HG03575 (cell line): ENCODE data around the gene UNC13B.

Experiments used
- ATAC-seq: cut with Tn5 transposase; IDR thresholded peaks from one replicate; pipeline ENCODE4 v1.9.1; 2021; ENCODE audit not compliant: unreplicated experiment, insufficient number of reproducible peaks, low FRiP score; ENCODE audit errors: extremely low read depth

UNC13B gene

GRCh38 chr9:35295369-35296036, 133.7 kb downstream of the UNC13B start:
- ATAC-seq = no peak

GRCh38 chr9:35303567-35303966, 141.8 kb downstream of the UNC13B start:
- ATAC-seq = no peak

GRCh38 chr9:35306283-35306682, 144.5 kb downstream of the UNC13B start:
- no peak for ATAC-seq

- ATAC-seq = no peak
Observed at GRCh38 chr9:35308316-35308715, 146.5 kb downstream of the UNC13B start.

- ATAC-seq = no peak
Observed at GRCh38 chr9:35311891-35312639, 150.3 kb downstream of the UNC13B start.

GRCh38 chr9:35313460-35313859, 151.7 kb downstream of the UNC13B start:
- no peak for ATAC-seq

GRCh38 chr9:35313916-35314315, 152.1 kb downstream of the UNC13B start:
- ATAC-seq = no peak

- ATAC-seq = no peak
Observed at GRCh38 chr9:35318741-35319140, 156.9 kb downstream of the UNC13B start.

- no peak for ATAC-seq
Observed at GRCh38 chr9:35322075-35322885, 160.5 kb downstream of the UNC13B start.

GRCh38 chr9:35324966-35325365, 163.2 kb downstream of the UNC13B start:
- ATAC-seq = no peak

- no peak for ATAC-seq
Observed at GRCh38 chr9:35333551-35333950, 171.7 kb downstream of the UNC13B start.

GRCh38 chr9:35335164-35335563, 173.4 kb downstream of the UNC13B start:
- ATAC-seq = no peak

- no peak for ATAC-seq
Observed at GRCh38 chr9:35338086-35338485, 176.3 kb downstream of the UNC13B start.

- ATAC-seq = no peak
Observed at GRCh38 chr9:35338561-35339274, 176.9 kb downstream of the UNC13B start.

- no peak for ATAC-seq
Observed at GRCh38 chr9:35340046-35340445, 178.2 kb downstream of the UNC13B start.

GRCh38 chr9:35341021-35341420, 179.2 kb downstream of the UNC13B start:
- ATAC-seq = no peak

GRCh38 chr9:35341585-35341984, 179.8 kb downstream of the UNC13B start:
- ATAC-seq = no peak

- ATAC-seq = no peak
Observed at GRCh38 chr9:35342221-35342958, 180.6 kb downstream of the UNC13B start.

GRCh38 chr9:35348109-35348508, 186.3 kb downstream of the UNC13B start:
- ATAC-seq = no peak
